Thoracic aorta (tissue), 2 donors: ENCODE results near the gene UCHL1. TPM values are rescaled to one million over a fixed set of nuclear protein-coding genes. Genes with fewer than 3 reads are reported as not detected.

Experiments
- ATAC-seq: fragments of 150-250 bp; one replicate; pipeline ENCODE4 v1.8.0; 2017; ENCODE audit warnings: low read depth; ENCODE audit not compliant: insufficient number of reproducible peaks, low FRiP score
- DNase-seq: peaks from one replicate; pipeline ENCODE4 v3.0.0-alpha.2; 2020; ENCODE audit warnings: low spot score
- H3K27ac ChIP-seq, 2 donors: fragments of 200-600 bp; sonication (generic); 1 replicate in 1 of 2; 2 replicates in 1 of 2; pipeline ENCODE4 v1.5.1; 2016; ENCODE audit warnings: mild to moderate bottlenecking in 2 of 2, moderate library complexity in 2 of 2
- H3K27me3 ChIP-seq: fragments of 200-600 bp; sonication (generic); replicated peaks from 2 replicates; pipeline ENCODE4 v1.6.0; 2016; ENCODE audit warnings: mild to moderate bottlenecking; ENCODE audit not compliant: insufficient read depth
- H3K36me3 ChIP-seq: fragments of 200-600 bp; sonication (generic); one replicate; pipeline ENCODE4 v1.5.1; 2016
- H3K4me1 ChIP-seq, 2 donors: fragments of 200-600 bp; sonication (generic); 1 replicate in 1 of 2; 2 replicates in 1 of 2; pipeline versions ENCODE4 v1.5.1 to v1.6.0; 2016; ENCODE audit warnings: low read depth in 2 of 2, mild to moderate bottlenecking in 1 of 2; ENCODE audit not compliant: control insufficient read depth in 1 of 2
- H3K4me3 ChIP-seq: fragments of 200-600 bp; sonication (generic); 2 replicates; pipeline ENCODE4 v1.5.1; 2016; ENCODE audit warnings: mild to moderate bottlenecking
- H3K9me3 ChIP-seq: fragments of 200-600 bp; sonication (generic); 2 replicates; pipeline ENCODE4 v1.5.1; 2016
- CTCF ChIP-seq: fragments of 200-600 bp; sonication (generic); IDR thresholded peaks from one replicate; pipeline ENCODE4 v1.5.1; 2019; ENCODE audit warnings: antibody characterized with exemption
- total RNA-seq, 2 donors: library from RNA; depleted of rRNA; stranded (reverse); fragments of >200 nt; gene quantifications; one replicate each; pipeline versions ENCODE4 v1.1.0 to v1.2.3, GENCODE V29; 2016

UCHL1 gene
- total RNA-seq, 2 donors from 2014 or later: 64.7 to 146 TPM

GRCh38 chr4:41287852-41288251 lies 31.1 kb downstream of the UCHL1 start:
- Histone ChIP-seq H3K36me3 (no peaks in the 10 kb centered on the region), H3K9me3 (no peaks in the 10 kb centered on the region), H3K4me3 (no peak overlapping the region), H3K27me3 (no peaks in the 10 kb centered on the region), H3K27ac (no peak overlapping the region), H3K4me1 (no peaks in the 10 kb centered on the region)
- no peak for TF ChIP-seq CTCF
- ATAC-seq: no peak
- DNase-seq: no peak

- Histone ChIP-seq H3K27me3 (no peaks in the 10 kb centered on the region), H3K36me3 (no peaks in the 10 kb centered on the region), H3K27ac (no peak overlapping the region), H3K4me3 (no peak overlapping the region), H3K4me1 (no peaks in the 10 kb centered on the region), H3K9me3 (no peaks in the 10 kb centered on the region)
- DNase-seq: no peak
- no peak for ATAC-seq
- no peak for TF ChIP-seq CTCF
Observed at GRCh38 chr4:41288254-41288653, 31.5 kb downstream of the UCHL1 start.

- ATAC-seq: no peak
- Histone ChIP-seq H3K27ac (no peak overlapping the region), H3K4me3 (no peak overlapping the region), H3K36me3 (no peaks in the 10 kb centered on the region), H3K4me1 (no peaks in the 10 kb centered on the region), H3K27me3 (no peaks in the 10 kb centered on the region), H3K9me3 (no peaks in the 10 kb centered on the region)
- no peak for TF ChIP-seq CTCF
- DNase-seq: no peak
Observed at GRCh38 chr4:41290479-41290878, 33.8 kb downstream of the UCHL1 start.

- Histone ChIP-seq H3K27ac (no peak overlapping the region), H3K27me3 (no peaks in the 10 kb centered on the region), H3K4me1 (no peaks in the 10 kb centered on the region), H3K4me3 (no peak overlapping the region), H3K36me3 (no peaks in the 10 kb centered on the region), H3K9me3 (no peaks in the 10 kb centered on the region)
- ATAC-seq: no peak
- DNase-seq: no peak
- no peak for TF ChIP-seq CTCF
Observed at GRCh38 chr4:41294445-41295062, 37.8 kb downstream of the UCHL1 start.

GRCh38 chr4:41296995-41297394 lies 40.3 kb downstream of the UCHL1 start:
- Histone ChIP-seq H3K9me3 (no peaks in the 10 kb centered on the region), H3K4me3 (no peak overlapping the region), H3K27me3 (no peaks in the 10 kb centered on the region), H3K27ac (no peak overlapping the region), H3K36me3 (no peaks in the 10 kb centered on the region), H3K4me1 (no peaks in the 10 kb centered on the region)
- ATAC-seq (no peak), DNase-seq (no peak)
- no peak for TF ChIP-seq CTCF
